HEK293T (cell line): ENCODE measurements around the gene FOXP4.

ENCODE experiments used
- CTCF ChIA-PET: fragments of 350-600 bp; formaldehyde crosslinking; extraction: SDS; loops from one replicate; lab custom pipeline; 2021; ENCODE audit warnings: antibody characterized with exemption, inconsistent platforms; lab: Yijun Ruan, JAX
- POLR2A ChIA-PET: fragments of 350-600 bp; formaldehyde crosslinking; extraction: SDS; loops from one replicate; lab custom pipeline; 2020; ENCODE audit warnings: antibody characterized with exemption, inconsistent platforms; lab: Yijun Ruan, JAX
- DNase-seq: peaks from one replicate; pipeline ENCODE4 v3.0.0; 2012; ENCODE audit warnings: mixed read lengths; ENCODE audit errors: extremely low spot score
- ARNT ChIP-seq: fragments of 450-650 bp; IDR thresholded peaks from 2 replicates; pipeline ENCODE4 v1.6.1; 2017; ENCODE audit warnings: mild to moderate bottlenecking
- BHLHE40 ChIP-seq: fragments of 450-650 bp; IDR thresholded peaks from 2 replicates; pipeline ENCODE4 v1.6.1; 2016; ENCODE audit warnings: mild to moderate bottlenecking, moderate library complexity, borderline replicate concordance
- CTBP1 ChIP-seq: fragments of 450-650 bp; IDR thresholded peaks from 2 replicates; pipeline ENCODE4 v1.6.1; 2016; ENCODE audit warnings: borderline replicate concordance
- ELF4 ChIP-seq: fragments of 450-650 bp; IDR thresholded peaks from 2 replicates; pipeline ENCODE4 v1.6.1; 2017; ENCODE audit warnings: antibody characterized with exemption
- FOXA1 ChIP-seq: fragments of 450-650 bp; IDR thresholded peaks from 2 replicates; pipeline ENCODE4 v1.6.1; 2016; ENCODE audit warnings: mild to moderate bottlenecking
- FOXK2 ChIP-seq: fragments of 450-650 bp; IDR thresholded peaks from 2 replicates; pipeline ENCODE4 v1.6.1; 2016; ENCODE audit warnings: mild to moderate bottlenecking
- FOXM1 ChIP-seq: fragments of 450-650 bp; IDR thresholded peaks from 2 replicates; pipeline ENCODE4 v1.6.1; 2017; ENCODE audit warnings: mild to moderate bottlenecking, borderline replicate concordance
- HDGF ChIP-seq: fragments of 450-650 bp; IDR thresholded peaks from 2 replicates; pipeline ENCODE4 v1.6.1; 2017; ENCODE audit warnings: antibody characterized with exemption, borderline replicate concordance
- L3MBTL2 ChIP-seq: fragments of 450-650 bp; conservative IDR thresholded peaks from 2 replicates; pipeline ENCODE4 v1.6.1; 2016; ENCODE audit warnings: mild to moderate bottlenecking
- LEF1 ChIP-seq: fragments of 450-650 bp; IDR thresholded peaks from 2 replicates; pipeline ENCODE4 v1.6.1; 2017; ENCODE audit warnings: mild to moderate bottlenecking, borderline replicate concordance
- NFRKB ChIP-seq: fragments of 450-650 bp; IDR thresholded peaks from 2 replicates; pipeline ENCODE4 v1.6.1; 2016; ENCODE audit warnings: mild to moderate bottlenecking, moderate library complexity
- PKNOX1 ChIP-seq: fragments of 450-650 bp; IDR thresholded peaks from 2 replicates; pipeline ENCODE4 v1.6.1; 2016
- SP1 ChIP-seq: fragments of 450-650 bp; IDR thresholded peaks from 2 replicates; pipeline ENCODE4 v1.6.1; 2017
- SUZ12 ChIP-seq: fragments of 450-650 bp; IDR thresholded peaks from 2 replicates; pipeline ENCODE4 v1.6.1; 2016; ENCODE audit warnings: mild to moderate bottlenecking
- TARDBP ChIP-seq: fragments of 450-650 bp; IDR thresholded peaks from 2 replicates; pipeline ENCODE4 v1.6.1; 2016
- ZNF384 ChIP-seq: fragments of 450-650 bp; IDR thresholded peaks from 2 replicates; pipeline ENCODE4 v1.6.1; 2016

The FOXP4 gene

GRCh38 chr6:41548098-41548840, 2.1 kb downstream of the FOXP4 start:
- DNase-seq = no peak
- CTCF ChIA-PET = interaction anchor here (0.9 kb wide), 1 partner anchor 270 kb away, joined by 4 read pairs; no protein-coding TSS in a partner anchor
- POLR2A ChIA-PET = no interaction called here
- TF ChIP-seq NFRKB (no peak), HDGF (no peak), SUZ12 (no peak), TARDBP (no peak), BHLHE40 (no peak), PKNOX1 (no peak), L3MBTL2 (no peak), CTBP1 (no peak), ARNT (no peak)

GRCh38 chr6:41548841-41549642, 2.9 kb downstream of the FOXP4 start:
- CTCF ChIA-PET = interaction anchor here (0.9 kb wide), 1 partner anchor 271 kb away, joined by 4 read pairs; no protein-coding TSS in a partner anchor
- POLR2A ChIA-PET = no interaction called here
- TF ChIP-seq ARNT = no peak
- TF ChIP-seq LEF1 = no peak
- TF ChIP-seq SP1 = no peak
- no peak for TF ChIP-seq NFRKB
- no peak for TF ChIP-seq TARDBP
- TF ChIP-seq PKNOX1 = no peak
- TF ChIP-seq ZNF384 = no peak
- TF ChIP-seq L3MBTL2 = no peak
- no peak for TF ChIP-seq HDGF
- TF ChIP-seq ELF4 = no peak
- no peak for TF ChIP-seq BHLHE40
- TF ChIP-seq SUZ12 = no peak
- TF ChIP-seq CTBP1 = no peak
- no peak for TF ChIP-seq FOXM1
- no peak for TF ChIP-seq FOXA1
- no peak for TF ChIP-seq FOXK2
- no peak for DNase-seq

GRCh38 chr6:41549673-41550072, 3.5 kb downstream of the FOXP4 start:
- ChIA-PET CTCF (no interaction called here), POLR2A (no interaction called here)
- DNase-seq = no peak
- TF ChIP-seq FOXM1 (no peak), SP1 (no peak), ELF4 (no peak), NFRKB (no peak), ZNF384 (no peak), TARDBP (no peak), BHLHE40 (no peak), SUZ12 (no peak)

- ChIA-PET CTCF (no interaction called here), POLR2A (no interaction called here)
- TF ChIP-seq ARNT = no peak
- no peak for DNase-seq
These were observed 5.0 kb downstream of the FOXP4 start for GRCh38 chr6:41551086-41551700.

- ChIA-PET CTCF (interaction anchor here (1.1 kb wide), 1 partner anchor 183 kb away, joined by 3 read pairs; no protein-coding TSS in a partner anchor), POLR2A (no interaction called here)
- TF ChIP-seq FOXA1 = no peak
- TF ChIP-seq SUZ12 = no peak
- DNase-seq = no peak
These were observed 5.7 kb downstream of the FOXP4 start for GRCh38 chr6:41551857-41552256.

GRCh38 chr6:41552723-41553122, 6.5 kb downstream of the FOXP4 start:
- CTCF ChIA-PET = interaction anchor here (1.1 kb wide), 1 partner anchor 184 kb away, joined by 3 read pairs; no protein-coding TSS in a partner anchor
- TF ChIP-seq ZNF384 = no peak
- TF ChIP-seq NFRKB = no peak
- no peak for DNase-seq
- POLR2A ChIA-PET = interaction anchor here (0.6 kb wide), 1 partner anchor 214 kb away, joined by 3 read pairs; no protein-coding TSS in a partner anchor

- ChIA-PET POLR2A (no interaction called here), CTCF (interaction anchor here (0.6 to 1.0 kb wide), 2 partner anchors 8 to 185 kb away, joined by 3 read pairs; no protein-coding TSS in a partner anchor)
- no peak for TF ChIP-seq FOXA1
- TF ChIP-seq BHLHE40 = no peak
- TF ChIP-seq FOXK2 = no peak
- no peak for TF ChIP-seq TARDBP
- TF ChIP-seq SP1 = no peak
- TF ChIP-seq HDGF = no peak
- no peak for TF ChIP-seq LEF1
- no peak for TF ChIP-seq FOXM1
- no peak for TF ChIP-seq NFRKB
- no peak for TF ChIP-seq ZNF384
- no peak for TF ChIP-seq PKNOX1
- TF ChIP-seq SUZ12 = no peak
- no peak for TF ChIP-seq ELF4
- no peak for TF ChIP-seq CTBP1
- TF ChIP-seq ARNT = no peak
- no peak for TF ChIP-seq L3MBTL2
- no peak for DNase-seq
These were observed 7.3 kb downstream of the FOXP4 start for GRCh38 chr6:41553405-41553999.
